ENCODE measurements around the gene OSBP.
A peak's percentile ranks its signal among the peaks of the same experiment; 100 is the strongest.
"Not testable (repeated sequence)": the region's sequence is repeated elsewhere in the genome, so short reads cannot be mapped to it uniquely, and the experiment has no call there.

The OSBP gene

DNA sequence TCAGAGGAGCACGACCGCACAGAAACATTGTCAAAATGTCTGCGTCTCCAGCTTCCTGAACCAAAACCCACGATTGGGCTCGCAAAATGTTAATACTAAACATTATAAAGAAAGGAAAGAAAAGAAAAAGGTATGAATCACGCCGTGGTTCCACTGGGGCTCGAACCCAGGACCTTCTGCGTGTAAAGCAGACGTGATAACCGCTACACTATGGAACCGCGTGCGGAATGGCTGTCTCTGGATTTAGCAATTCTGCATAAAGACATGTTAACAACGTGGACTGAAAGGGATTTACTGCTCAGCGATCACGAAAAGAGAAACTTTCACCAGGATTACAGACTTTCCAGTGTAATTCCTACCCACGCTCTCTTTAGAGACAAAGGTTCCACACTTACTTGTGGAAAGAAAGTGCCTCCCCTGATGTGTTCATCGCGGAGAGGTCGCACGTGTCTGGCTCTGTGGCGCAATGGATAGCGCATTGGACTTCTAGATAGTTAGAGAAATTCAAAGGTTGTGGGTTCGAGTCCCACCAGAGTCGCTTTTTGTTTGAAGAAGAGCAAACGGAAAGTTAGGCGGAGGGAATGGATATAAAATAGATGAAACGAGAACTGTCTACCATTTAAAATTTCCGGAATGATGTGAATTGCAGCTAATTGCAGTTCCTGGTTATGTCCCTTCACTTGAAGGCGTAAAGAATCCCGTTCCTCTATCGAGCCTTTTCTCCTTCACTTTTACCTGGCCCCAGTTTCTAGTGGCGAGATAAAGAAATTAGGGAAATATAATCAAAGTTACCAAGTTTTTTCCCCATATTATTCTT is 64.5 kb downstream of the OSBP start:
- peak; percentile 95 for DNase-seq

DNA sequence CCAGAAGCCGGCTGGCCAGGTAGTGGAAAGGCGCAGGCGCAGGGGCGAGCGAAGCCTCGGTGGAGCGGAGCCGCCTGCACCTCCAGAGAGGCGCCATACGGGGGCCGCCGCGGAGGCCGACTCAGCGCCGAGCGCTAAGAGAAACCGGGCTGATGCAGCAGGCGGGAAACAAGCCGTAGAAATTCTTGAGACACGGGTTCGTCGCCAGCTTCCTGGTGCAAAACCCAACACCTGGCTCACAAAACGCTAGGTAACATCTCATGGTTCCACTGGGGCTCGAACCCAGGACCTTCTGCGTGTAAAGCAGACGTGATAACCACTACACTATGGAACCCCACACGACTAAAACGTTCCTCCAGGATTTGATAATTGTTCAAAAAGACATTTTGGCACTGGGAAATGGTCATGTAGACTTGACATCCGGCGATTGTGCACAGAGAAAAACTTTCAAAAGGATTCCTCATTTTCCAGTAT is 65.2 kb downstream of the OSBP start:
- peak; percentile 98 for DNase-seq

DNA sequence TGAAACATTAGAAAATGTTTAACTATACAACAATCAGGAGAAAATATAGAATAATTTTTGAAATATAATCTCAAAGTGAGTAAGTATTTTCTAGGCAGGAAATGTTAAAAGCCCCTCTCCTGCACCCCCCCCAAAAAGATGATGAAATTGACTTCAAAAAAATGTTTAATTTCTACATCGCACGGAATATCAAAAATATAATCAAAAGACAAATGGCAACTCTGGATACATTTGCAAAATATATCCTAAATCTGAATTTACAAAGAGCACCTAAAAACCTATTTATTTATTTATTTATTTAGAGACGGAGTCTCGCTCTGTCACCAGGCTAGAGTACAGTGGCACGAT is 67.3 kb downstream of the OSBP start:
- DNase-seq, result no peak

DNA sequence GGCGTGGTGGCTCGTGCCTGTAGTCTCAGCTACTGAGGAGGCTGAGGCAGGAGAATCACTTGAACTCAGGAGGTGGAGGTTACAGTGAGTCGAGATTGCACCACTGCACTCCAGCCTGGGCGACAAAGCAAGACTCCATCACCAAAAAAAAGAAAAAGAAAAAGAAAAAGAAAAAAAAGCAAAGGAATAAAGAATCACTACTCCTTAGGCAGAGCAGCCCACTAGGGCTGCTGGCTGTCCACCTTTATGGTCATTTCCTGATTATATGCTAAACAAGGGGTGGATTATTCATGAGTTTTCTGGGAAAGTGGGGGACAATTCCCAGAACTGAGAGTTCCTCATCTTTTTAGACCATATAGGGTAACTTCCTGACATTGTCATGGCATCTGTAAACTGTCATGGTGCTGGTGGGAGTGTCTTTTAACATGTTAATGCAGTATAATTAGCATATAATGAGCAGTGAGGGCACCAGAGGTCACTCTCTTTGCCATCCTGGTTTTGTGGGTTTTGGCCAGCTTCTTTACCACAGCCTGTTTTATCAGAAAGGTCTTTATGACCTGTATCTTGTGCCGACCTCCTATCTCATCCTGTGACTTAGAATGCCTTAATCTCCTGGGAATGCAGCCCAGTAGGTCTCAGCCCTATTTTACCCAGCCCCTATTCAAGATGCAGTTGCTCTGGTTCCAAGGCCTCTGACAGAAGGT is 67.8 kb downstream of the OSBP start:
- not testable (repeated sequence) for DNase-seq

DNA sequence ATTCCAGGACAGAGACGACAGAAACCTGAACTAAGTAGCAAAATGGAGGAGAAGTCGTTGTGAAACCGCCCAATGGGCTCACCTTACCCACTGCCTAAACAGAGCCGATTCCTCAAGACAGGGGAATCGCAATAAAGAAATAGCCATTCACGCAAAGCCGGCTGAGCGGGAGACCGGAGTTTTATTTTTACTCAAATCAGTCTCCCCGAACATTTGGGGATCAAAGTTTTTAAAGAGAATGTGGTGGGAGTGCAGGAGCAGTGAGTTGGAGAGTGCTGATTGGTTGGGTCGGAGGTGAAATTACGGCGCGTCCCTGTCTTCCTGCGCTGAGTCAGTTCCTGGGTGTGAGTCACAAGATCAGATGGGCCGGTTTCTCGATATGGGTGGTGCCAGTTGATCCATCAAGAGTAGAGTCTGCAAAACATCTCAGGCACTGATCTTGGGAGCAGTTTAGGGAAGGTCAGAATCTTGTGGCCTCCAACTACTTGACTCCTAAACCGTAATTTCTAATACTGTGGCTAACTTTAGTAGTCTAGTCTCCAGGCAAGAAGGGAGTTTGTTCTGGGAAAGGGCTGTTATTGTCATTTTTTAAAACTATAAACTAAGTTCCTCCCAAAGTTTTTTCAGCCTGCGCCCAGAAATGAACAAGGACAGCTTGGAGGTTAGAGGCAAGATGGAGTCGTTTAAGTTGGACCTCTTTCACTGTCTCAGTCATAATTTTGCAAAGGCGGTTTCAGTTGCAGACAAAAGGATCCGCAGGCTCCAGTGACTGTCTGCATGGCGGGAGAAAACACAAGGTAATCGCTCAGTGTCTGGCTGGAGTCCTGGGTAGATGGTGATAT is 70.2 kb downstream of the OSBP start:
- DNase-seq, result peak; percentile 43

DNA sequence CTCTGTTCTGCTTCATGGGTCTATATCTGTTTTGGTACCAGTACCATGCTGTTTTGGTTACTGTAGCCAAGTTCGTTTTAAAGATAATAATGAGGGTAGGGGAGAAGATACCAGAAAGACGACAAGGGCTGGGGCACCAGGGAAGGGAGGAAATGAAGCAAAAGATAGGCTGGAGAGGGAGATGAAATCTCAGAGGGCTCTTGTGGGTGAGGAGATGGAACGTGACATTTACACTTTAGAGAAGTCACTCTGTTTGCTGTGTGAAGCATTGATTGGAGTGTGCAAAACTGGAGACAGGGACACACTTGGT is 70.8 kb downstream of the OSBP start:
- no peak for DNase-seq

DNA sequence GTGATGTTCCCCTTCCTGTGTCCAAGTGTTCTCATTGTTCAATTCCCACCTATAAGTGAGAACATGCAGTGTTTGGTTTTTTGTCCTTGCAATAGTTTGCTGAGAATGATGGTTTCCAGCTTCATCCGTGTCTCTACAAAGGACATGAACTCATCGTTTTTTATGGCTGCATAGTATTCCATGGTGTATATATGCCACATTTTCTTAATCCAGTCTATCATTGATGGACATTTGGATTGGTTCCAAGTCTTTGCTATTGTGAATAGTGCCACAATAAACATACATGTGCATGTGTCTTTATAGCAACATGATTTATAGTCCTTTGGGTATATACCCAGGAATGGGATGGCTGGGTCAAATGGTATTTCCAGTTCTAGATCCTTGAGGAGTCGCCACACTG is 71.9 kb downstream of the OSBP start:
- DNase-seq, result not testable (repeated sequence)

DNA sequence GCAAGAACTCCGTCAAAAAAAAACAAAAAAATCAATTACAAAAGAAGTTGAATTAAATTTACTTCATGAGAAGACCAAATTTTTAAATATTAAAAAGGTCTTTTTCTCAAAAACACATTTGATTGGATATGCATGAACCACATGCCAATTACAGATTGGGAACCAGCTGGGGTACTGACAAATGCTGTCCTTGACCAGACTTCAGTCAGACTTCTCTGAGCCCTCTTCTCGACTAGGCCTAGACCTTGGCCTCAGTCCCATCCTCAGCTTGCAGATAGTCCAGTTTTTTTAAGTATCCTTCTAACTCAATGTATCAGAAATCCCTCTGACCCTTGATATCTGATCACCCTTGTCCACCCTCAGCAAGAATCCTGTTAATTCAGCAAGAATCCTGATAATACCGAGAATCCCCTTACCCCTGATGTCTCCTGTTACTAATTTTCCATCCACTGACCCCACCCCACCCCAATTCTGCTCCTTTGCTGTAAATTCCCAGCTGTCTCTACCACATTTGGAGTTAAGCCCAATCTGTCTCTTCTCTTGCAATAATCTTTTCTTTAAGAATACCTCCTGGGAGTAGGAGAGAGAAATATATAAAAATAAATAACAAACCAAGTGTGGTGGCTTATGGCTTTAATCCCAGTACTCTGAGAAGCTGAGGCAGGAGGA is 73.3 kb downstream of the OSBP start:
- no peak for DNase-seq

DNA sequence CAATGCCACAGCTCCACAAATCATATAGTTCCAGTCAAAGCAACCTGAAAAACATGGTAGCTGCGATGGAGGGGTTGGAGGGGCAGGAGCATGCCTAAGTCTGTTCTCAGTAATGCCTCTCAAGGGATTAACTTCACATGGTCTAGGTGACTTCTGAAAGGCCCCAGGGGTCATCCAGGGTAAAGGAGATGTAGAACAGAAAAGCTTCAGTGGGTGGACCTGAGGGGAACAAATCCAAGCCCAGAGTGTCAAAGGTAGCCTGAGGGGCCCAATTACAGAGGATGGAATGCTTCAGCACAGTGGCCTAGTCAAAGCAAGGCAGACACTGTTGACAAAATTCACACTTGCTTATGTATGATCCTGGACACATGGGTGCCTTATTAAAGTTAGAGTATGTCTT is 80.9 kb downstream of the OSBP start:
- no peak for DNase-seq

DNA sequence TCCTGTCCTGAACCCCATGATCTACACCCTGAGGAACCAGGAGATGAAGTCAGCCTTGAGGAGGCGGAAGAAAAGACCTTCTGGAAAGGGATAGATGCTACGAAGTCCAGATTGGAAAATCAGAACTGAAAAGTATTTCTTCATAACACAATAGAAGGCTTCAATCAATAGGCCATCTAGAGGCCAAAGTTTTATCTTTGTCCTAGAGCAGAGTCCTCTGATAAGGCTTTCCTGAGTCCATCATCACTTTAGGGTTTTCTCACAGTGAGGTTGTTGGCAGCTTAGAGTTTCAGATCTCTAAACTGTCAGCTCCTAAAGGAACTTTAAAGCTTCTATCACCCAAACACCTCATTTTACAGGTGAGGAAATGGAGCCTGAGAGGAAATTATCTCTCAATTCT is 83.0 kb downstream of the OSBP start:
- no peak for DNase-seq

DNA sequence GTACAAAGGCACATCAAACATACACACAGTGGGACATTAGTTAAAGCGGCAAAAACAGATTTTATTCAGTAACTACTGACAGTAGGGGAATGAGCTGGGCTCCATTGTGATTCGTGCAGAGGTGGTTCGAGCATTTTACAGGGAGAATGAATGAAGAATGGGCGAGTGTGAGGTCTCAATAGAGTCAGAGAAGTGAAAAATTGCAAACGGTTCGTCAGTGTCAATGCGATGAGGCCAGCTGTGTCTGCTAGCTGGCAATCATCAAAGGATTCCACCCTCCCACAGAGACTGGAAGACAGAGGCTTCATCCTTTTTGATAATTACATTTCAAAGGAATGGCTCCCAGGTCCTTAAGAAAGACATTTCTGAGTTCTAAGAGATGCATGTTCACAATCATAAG is 86.9 kb downstream of the OSBP start:
- DNase-seq, result no peak

Data from fibroblast of skin of right biceps (primary cell).